Tongue (tissue), 2 donors: ENCODE data around the gene URM1. TPM values are rescaled to one million over a fixed set of nuclear protein-coding genes. Genes with fewer than 3 reads are reported as not detected.

Experiments used
- DNase-seq: peaks from one replicate; pipeline ENCODE4 v3.0.0-alpha.2; 2015
- total RNA-seq: library from RNA; depleted of rRNA; stranded (reverse); fragments of >200 nt; gene quantifications from one replicate; pipeline ENCODE4 v1.2.3, GENCODE V29; 2014

The URM1 gene
- total RNA-seq, 1 donor from 2014 or later: 28.8 TPM

DNA sequence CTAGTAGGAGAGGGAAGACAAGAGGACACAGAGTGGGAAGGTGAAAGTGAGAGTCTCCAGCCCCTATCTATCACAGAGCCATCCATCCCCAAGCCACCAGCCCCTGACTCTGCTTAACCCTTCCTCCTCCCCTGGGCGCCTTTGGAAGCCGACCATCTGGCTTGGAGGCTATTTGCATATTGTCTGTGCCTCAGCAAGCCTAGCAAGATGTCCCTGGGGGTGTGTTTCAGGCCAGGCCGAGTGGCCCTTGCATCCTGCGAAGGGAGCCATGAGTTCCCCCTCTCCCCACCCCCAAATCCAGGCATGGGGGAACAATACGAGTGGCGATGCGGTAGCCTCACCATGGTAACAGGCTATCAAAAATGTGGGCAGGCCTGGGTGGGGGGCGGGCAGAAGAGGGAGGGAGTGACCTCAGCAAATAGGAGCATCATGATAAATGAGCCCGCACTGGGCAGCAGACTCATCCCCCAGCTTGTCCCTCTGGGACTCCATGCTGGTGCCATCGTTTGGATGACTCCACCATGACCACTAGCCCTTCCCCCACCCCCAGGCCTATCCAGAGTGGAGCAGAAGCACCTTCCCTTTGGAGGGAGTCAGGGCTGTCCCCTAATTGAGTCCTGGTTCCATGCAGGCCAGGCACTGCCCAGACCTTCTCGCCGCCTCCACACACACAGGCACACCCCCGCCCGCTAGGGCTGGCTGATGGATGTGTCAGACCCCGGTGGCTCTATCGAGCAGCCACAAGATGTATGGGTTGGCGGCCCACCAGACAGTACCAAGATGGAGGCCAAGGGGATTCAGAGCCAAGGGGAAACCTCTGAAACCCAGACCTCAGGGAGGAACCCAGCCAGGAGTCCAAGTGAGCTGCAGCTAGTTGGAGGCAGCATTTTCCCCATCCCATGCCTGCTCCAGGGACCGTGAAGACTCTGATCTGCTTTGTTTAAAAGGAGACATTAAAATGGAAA lies 14.6 kb downstream of the URM1 start:
- no peak for DNase-seq

DNA sequence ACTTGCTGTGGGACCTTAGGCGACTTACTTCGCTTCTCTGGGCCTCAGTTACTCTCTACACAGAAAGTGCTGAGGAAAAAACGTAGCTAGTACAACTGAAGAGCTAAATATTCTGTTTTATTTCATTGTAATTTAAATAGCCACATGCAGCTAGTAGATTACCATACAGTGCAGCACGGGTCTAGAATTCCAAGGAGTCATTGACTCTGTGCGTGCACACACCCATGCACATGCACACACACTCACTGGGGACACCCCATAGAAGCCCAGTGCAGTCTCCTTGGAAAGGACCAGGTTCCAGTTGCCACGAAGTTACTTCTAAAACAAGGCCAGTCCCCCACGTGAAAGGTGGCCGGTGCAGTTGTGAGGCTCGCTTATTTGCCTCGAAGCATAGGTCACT lies 17.0 kb downstream of the URM1 start:
- no peak for DNase-seq

DNA sequence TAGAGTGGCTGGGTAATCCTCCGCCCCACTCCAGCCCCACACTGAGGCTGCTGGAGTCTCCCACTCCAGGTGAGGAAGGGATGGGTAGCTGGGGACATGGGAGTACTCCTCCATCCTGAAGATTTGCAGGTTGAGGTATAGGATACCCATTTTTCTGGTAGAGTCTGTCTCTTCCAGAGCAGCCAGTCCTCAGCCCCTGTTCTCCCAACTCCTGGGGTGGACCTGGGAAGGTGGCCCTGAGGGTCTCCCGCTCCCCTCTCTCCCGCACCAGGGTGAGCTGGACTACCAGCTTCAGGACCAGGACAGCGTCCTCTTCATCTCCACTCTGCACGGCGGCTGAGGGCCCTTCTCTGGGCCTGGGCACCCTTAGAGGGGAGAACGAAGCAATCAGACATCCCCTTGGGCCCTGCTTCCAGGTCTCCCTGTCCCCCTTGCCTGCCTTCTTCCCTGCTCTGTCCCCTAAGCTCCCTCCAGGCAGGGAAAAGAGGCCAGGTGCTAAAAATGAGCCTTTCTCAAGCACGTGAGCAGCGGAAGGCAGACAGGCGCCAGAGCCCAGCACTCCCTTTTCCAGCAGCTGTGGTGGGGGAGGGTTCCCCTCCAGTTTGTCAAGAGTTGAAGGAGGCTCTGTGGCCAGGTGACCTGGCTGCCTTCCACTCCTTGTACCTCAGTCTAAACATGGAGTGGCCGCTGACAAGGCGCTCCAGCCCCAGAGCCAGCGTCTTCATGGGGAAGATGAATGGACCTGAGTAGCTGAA lies 18.4 kb downstream of the URM1 start:
- DNase-seq: peak; percentile 73

DNA sequence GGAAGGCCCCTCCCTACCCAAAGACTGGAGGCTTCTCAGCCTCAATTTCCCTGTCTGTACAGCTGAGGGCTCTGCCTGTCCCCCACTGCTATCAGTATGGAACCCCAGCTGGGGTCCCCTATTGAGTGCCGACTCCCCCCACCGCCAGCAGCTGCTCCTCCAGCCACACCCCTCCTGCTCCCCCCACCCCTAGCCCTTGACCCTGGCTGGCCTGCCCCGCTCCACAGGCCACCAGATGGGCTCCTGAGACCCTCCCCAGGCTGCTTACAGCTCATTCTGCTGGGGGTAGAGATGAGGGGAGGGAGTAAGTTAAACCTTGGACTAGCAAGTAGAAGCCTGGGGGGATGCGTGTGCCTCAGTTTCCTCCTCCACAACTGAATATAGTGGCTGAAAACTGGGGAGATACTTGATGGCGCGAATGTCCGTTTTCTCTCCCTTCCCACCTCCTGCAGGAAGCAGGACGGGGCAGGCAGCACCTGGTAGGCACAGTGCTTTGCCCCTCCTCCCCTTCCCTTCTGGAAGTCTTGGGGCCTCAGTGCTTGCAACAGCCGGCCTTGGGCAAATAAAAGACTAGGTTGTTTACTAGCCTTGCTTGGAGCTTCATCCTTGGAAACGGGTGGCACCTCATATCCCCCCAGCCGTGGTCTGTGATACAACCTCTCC lies 19.1 kb downstream of the URM1 start:
- no peak for DNase-seq

DNA sequence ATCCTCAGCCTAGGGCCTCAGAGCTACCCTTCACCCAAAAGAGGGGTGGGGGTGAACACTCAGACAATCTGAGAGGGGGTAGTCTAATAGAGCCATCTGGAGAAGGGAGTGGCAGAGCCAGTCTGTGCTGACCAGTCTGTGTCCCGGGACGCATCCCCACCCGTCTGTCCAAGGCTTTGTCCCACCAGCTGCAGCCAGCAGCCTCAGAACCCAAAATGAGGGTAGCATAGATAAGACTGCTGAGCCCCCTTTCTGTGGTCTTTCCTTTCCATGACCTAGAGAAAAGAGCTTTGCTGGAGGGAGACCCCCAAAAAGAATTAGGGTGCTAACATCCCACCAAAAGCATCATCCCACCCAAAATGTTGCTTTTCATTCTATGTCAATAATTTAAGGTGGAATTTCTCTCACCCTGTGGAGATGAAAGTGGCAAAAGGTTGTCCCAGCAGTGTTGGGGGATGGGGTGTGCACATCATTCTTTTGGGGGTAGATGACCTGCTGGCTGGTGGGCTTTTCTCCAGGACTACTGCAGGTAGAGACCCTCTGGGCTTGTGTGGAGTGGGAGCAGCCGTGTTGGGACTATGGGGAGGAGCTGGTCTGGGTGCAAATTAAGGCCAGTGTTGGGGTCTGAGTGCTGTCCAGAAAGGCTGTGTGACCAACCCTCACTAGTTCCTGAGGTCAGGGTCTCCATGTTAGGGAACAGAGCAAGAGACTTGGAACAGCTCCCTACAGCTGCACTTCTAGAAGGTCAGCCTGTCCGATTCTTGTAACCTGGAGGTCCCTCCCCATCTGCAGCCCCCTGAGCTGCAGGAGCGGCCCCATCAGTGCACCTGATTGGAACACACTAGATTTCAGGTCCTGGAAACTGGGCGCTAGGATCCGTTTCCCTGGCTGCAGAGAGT lies 19.9 kb downstream of the URM1 start:
- no peak for DNase-seq

DNA sequence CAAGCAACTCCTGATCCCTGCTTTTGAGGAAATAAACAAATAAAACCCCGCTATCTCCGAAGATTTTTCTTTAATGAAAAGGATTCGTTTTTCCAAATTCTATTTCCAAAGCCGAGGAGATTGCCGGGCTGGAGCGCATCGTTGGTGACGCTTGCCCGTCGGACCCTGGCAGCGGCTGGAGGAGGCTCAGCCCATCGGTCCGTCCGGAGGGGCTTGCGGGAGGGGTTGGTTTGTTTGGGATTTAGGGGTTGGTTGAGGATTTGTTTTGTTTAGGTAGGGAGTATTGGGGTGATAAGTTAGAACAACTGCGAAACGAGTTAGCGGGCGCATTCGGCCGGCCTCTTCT lies 20.8 kb downstream of the URM1 start:
- no peak for DNase-seq

DNA sequence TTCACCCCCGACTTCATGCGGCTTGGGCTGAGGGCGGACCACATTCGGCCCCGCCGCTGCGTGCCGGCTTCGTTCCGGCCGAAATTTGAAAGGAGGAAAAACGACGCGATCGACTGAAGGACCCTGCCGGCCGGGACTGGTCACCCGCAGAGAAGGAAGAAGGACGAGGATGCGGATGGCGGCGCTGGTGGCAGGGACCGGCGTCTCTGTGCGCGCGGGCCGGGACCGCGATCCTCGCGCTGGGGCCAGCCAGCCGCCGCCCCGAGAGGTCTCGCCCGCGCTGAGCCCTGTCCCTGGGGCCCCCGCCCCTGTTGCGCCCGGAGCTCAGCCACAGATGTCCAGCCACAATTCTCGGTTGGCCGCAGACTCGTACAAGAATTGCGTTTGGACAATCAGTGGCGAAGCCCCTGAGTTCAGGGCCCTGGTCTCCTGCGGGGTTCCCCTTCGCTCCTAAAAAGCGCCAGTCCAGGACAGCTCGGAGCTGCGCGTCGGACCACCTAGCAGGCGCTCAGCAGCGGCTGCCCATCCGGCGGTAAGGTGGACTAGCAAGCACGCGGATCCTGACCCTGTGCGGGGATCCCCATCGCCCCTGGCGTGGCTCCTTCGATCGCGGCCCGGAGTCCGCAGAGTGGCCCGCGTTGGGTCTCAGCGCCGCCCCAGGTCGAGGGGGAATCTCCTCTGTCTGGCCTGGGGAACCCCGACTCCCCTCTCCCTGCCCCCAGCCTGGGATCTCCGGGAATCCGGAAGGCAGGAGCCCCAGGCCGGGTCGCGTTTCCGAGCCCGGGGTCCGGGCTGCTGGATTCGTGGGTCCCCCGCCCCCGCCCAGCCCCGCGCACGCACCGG lies 21.3 kb downstream of the URM1 start:
- DNase-seq: no peak

DNA sequence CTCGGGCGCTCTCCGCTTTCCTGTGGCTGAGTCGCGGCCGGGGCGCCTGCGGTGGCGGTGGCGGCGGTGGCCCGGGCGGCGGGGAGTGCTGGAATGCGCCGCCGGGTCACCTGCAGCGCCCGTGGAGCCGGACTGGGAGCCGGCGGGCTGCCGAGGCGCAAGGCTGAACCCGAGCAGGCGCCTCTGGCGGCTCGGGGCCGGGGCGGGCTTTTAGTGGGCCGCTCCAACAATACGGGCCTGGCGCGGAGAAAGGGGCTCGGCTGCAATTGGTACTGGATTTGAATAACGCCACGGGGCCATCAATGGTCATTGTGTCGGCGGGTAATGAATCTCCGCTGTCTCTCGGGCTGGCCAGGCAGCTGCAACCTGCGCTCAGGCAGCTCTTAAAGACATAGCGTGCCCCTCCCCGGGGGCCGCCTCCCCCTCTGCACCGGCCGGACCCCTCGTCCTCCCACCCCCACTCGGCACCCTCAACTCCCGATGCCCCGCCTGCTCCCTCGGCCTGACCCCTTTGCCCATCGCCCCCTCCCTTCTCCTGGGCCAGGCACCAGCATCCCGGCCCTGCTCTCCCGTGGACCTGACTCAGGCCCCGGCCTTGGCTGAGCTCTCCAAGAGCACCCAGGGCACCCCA lies 22.1 kb downstream of the URM1 start:
- DNase-seq: no peak

DNA sequence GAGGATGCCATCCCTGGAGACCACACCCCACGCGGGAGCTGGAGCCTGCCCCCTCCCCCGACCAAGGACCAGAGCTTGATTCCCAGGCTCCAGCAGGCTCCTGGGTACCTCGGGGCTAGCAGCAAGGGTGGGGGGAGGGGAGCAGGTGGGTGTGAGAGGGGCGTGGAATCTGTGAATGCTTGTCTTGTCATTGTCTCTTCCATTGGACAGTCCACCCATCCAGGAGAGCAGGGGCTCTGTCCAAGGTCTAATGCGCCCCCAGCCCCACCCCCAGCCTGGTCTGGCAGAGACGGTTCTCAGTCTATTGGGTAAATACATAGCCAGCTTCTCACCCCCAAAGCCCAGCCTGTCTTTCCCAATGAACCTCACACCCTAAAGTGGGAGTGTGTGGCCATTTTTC lies 22.8 kb downstream of the URM1 start:
- DNase-seq: no peak

DNA sequence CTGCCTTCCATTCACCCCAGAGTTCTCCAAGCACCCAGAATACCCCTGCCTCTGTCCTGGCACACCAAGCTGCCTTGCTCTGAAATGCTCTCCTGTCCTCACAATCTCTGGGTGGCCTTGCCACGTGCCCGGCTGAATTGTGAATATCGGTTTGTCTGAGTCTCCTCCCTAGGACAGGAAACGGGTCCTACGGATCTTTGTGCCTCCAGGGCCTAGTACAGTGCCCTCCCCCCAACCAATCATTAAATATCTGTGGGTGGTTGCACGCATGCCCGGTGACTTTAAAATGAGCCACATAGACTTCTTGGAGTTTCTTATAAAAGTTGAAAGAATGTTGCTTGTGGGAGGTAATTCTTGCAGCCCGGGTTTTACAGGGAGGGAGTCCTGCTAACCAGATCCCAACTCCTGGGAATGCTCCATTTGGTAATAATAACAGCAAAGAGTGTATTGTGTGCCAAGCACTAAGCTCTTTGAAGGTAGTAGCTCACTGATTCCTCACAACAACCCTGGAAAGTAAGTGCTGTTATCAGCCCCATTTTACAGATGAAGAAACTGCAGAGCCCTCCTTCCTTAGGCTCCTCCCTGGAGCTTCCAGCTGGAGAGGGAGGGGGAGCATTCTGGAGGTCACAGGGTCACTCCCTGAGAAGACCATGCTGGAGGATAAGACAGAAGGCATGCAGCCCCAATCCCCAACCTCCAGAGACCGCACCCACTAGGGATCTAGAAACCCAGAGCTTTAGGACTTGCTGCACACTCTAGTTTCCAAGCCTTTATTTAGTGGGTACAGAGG lies 23.4 kb downstream of the URM1 start:
- no peak for DNase-seq

DNA sequence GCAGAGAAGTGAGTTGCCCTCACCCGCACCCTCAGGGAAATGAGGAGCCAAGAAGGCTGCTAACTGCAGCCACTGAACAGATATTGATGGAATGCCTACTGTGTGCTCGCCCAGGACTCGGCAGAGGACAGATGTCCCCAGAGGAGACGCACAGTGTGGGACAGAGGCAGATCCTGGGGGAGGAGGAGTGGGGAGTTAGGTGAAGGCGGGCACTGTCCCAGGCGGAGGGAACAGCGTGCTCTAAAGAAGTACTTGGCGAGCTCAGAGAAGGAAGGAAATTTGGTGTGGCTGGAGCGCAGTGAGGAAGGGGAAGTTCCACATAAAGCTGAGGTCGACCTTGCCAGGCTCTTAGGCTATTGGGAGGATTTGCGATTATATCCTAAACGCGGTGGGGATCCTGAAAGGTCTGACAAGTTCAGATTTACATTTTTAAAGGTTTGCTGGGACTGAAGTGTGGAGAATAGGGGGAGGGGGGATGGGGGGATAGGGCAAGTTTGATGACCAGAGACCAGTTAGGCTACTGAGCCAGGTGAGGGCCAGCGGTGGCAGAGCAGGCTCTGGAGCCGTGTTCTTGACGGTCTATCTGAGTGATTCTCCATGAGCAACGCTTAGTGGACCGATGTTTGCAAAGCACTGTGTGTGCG lies 25.9 kb downstream of the URM1 start:
- DNase-seq: no peak

DNA sequence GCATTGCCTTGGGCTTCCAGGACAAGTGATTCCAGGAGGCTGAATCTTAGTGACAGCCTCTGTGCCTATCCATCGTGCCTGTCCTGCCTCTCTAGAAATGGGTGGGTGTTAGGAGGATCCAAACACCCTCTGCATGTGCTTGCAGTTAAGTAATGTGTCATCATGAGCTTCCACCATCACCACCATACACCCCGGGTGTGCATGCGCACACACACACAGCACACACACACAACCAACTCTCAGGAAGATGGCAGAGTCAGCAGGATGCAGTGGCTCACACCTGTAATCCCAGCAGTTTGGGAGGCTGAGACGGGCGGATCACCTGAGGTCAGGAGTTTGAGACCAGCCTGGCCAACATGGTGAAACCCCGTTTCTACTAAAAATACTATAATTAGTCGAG lies 26.7 kb downstream of the URM1 start:
- DNase-seq: no peak

DNA sequence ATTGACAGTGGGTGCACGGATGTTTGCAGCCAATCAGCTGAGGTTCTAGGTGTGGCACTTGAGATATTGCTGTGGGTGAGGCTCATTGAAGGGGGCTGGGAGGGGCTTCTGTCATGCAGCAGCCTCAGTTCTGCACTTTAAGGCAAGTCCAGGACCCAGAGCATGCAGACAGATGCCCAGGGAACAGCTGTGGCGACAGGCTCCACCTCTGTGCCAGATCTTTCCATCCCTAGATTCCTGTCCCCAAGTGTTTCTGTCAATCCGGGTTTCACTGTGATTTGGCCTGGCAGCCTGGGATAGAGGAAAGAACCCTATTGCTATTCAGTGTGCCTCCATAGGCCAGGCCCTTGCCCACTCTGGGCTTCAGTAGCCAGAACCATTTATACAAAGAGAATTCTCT lies 28.7 kb downstream of the URM1 start:
- DNase-seq: peak; percentile 82

DNA sequence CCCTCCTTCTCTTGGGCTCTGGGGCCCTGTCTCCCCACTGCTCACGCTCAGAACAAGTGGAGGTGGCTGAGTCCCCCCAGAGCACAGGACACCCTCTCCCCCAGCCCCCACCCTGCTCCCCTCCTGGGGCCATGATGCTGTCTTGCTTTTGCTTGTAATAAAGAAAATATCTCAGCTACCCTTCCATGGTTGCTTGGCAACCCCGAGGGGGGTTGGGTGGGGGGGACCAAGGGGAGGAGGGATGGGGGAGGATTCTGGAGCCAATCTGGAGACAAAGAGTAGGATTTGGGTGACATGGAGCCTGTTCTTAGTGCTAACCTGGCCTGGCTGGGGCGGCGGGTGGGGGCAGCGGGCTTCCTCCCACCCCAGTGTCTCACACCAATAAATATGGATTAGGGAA lies 33.4 kb downstream of the URM1 start:
- no peak for DNase-seq

DNA sequence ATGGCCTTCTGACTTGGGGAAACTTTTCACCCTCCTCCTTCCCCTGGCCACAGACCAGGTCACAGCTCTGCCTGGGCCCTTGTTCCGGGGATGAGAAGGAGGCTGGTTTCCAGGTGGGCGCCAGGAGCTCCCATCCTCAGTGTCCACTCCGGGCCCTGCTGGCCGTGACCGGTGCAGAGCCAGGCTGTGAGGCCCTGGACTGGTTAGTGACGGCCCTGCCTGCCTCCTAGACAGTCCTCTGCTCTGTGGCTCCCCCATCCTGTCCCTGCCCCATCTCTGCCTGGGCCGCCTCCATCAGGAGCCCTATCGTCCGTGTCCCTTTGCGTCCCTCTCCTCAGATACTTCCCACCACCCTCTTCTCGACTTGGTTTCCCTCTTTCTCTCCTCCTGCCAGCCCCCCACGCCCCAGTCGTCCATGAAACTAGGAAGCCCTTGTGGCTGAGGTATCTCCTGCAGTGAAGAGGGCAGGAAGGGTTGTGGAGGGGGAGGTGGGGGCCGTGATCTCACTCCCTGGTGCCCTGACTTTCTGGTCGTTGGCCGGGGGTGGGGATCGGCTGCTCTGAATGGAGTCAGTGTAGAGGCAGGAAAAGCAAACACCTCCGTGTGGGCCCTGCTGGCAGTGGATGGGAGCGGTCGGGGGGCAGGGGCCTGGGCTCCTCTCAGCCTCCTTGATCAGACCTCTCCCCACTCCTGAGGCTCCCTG lies 34.1 kb downstream of the URM1 start:
- DNase-seq: no peak

DNA sequence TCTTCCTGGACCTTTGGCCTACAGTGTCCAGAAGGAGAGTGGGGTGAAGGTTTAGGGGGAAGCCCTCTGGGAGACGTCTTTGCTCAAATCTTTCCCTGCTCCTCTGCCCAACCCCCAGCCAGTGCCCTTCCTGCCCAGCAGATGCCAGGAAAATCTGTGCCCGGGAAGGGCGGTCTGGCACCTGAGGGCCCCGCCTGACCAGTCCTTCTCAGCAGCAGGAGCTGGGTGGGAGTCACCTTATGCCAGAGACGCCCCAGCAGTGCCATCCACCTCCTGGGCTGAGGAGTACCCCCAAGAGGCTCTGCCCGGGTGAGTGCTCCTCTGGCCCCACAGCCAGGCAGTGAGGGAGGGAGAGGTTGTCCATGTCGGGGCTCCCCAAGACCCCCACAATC lies 34.6 kb downstream of the URM1 start:
- no peak for DNase-seq

DNA sequence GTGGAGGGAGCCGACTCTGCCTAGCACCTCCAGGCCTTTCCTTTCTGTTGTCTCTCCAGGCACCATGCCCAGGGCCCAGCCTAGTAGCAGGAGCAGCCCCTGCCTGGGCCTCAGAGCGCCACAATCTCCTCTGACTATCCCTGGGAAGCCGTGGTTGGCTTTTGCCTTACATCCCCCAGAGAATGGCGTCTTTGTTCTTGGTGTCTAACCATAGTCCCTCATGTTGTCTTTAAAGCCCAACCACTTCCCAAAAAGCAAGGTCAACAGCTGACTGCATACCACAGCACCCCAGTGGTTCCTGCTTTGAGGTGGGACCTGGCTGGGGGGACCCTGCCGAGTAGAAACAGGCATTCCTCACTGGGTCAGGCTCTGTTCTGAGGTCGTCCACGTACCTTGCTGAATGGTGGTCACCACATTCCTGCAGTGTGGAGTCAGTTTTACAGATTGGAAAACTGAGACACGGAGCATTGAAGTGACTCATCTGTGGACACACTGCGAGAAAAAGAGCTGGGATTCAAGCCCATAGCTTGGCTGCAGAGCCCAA lies 35.7 kb downstream of the URM1 start:
- DNase-seq: no peak

DNA sequence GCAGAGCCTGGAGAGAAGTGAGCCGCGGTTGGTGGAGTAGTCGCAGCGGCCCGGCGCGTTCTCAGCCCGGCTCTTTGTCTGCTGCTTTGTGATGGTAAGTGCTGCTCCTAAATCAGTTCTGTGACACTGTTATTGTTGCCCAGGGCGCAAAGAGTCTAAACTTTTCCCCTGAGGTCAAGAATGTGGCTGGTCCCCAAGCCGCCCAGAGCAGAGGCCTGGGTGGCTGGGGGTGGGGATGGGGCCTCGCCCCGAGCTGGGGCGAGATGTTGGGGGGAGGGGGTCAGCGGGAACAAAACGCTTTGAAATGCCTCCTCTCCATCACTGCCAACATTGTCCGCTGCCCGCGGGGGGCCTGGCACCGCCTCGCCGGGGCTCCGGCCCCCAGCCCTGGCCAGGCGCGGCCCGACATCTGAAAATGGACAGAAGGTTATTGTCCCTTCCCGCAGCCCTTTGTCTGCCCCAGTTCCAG lies 37.8 kb downstream of the URM1 start:
- DNase-seq: no peak
